Gastroesophageal sphincter (tissue), 3 donors: ENCODE measurements around the gene APOBEC3C.
"Not testable (repeated sequence)": the region's sequence is repeated elsewhere in the genome, so short reads cannot be mapped to it uniquely, and the experiment has no call there.

Experiments used
- CTCF ChIP-seq, 4 experiments: fragments of 200-600 bp in 2 of 4; fragments of 450-650 bp in 2 of 4; sonication (generic) in 1 of 4; IDR thresholded peaks; one replicate each; pipeline ENCODE4 v1.5.1; 2017 to 2019; ENCODE audit warnings: antibody characterized with exemption in 4 of 4, mild to moderate bottlenecking in 2 of 4, moderate library complexity in 2 of 4
- POLR2A ChIP-seq, 2 donors: fragments of 450-650 bp; IDR thresholded peaks; one replicate each; pipeline ENCODE4 v1.6.1; 2017; ENCODE audit warnings: antibody characterized with exemption in 2 of 2, mild to moderate bottlenecking in 2 of 2, moderate library complexity in 1 of 2
- POLR2AphosphoS5 ChIP-seq: sonication (generic); formaldehyde crosslinking; IDR thresholded peaks from one replicate; pipeline ENCODE4 v1.6.1; 2017; ENCODE audit warnings: antibody characterized with exemption

- not testable (repeated sequence) for TF ChIP-seq CTCF (IDR thresholded peaks at IDR 0.05); POLR2A (IDR thresholded peaks at IDR 0.05); POLR2AphosphoS5
These were observed 35.4 kb downstream of the APOBEC3C start for GRCh38 chr22:39049486-39049885.
